Measurements from ENCODE around the gene BMP7.

Gene BMP7

GRCh38 chr20:57190536-57191264, 75.7 kb downstream of the BMP7 start:
- DNase-seq (ENCODE audit: low spot score): peak; percentile 37

GRCh38 chr20:57189713-57190112, 76.7 kb downstream of the BMP7 start:
- no peak for DNase-seq (ENCODE audit: low spot score)

GRCh38 chr20:57188576-57189079, 77.8 kb downstream of the BMP7 start:
- DNase-seq (ENCODE audit: low spot score): no peak

- no peak for DNase-seq (ENCODE audit: low spot score)
These were observed 78.4 kb downstream of the BMP7 start for GRCh38 chr20:57188056-57188455.

- DNase-seq (ENCODE audit: low spot score): no peak
These were observed 79.3 kb downstream of the BMP7 start for GRCh38 chr20:57187068-57187634.

GRCh38 chr20:57186192-57186591, 80.2 kb downstream of the BMP7 start:
- DNase-seq (ENCODE audit: low spot score): no peak

GRCh38 chr20:57185188-57185743, 81.2 kb downstream of the BMP7 start:
- DNase-seq (ENCODE audit: low spot score): no peak

GRCh38 chr20:57183457-57184009, 82.9 kb downstream of the BMP7 start:
- no peak for DNase-seq (ENCODE audit: low spot score)

- no peak for DNase-seq (ENCODE audit: low spot score)
These were observed 84.8 kb downstream of the BMP7 start for GRCh38 chr20:57181639-57182038.

- DNase-seq (ENCODE audit: low spot score): no peak
These were observed 85.5 kb downstream of the BMP7 start for GRCh38 chr20:57180954-57181353.

GRCh38 chr20:57180387-57180786, 86.1 kb downstream of the BMP7 start:
- no peak for DNase-seq (ENCODE audit: low spot score)

GRCh38 chr20:57179265-57179664, 87.2 kb downstream of the BMP7 start:
- DNase-seq (ENCODE audit: low spot score): no peak

- no peak for DNase-seq (ENCODE audit: low spot score)
These were observed 87.8 kb downstream of the BMP7 start for GRCh38 chr20:57178582-57179111.

- DNase-seq (ENCODE audit: low spot score): no peak
These were observed 88.7 kb downstream of the BMP7 start for GRCh38 chr20:57177636-57178280.

- DNase-seq (ENCODE audit: low spot score): no peak
These were observed 89.6 kb downstream of the BMP7 start for GRCh38 chr20:57176842-57177241.

- DNase-seq (ENCODE audit: low spot score): no peak
These were observed 90.9 kb downstream of the BMP7 start for GRCh38 chr20:57175397-57176010.

- no peak for DNase-seq (ENCODE audit: low spot score)
These were observed 91.7 kb downstream of the BMP7 start for GRCh38 chr20:57174737-57175136.

- no peak for DNase-seq (ENCODE audit: low spot score)
These were observed 92.5 kb downstream of the BMP7 start for GRCh38 chr20:57173986-57174385.

- DNase-seq (ENCODE audit: low spot score): no peak
These were observed 93.4 kb downstream of the BMP7 start for GRCh38 chr20:57173041-57173440.

- no peak for DNase-seq (ENCODE audit: low spot score)
These were observed 96.1 kb downstream of the BMP7 start for GRCh38 chr20:57170343-57170742.

- no peak for DNase-seq (ENCODE audit: low spot score)
These were observed 97.3 kb downstream of the BMP7 start for GRCh38 chr20:57169162-57169561.

Data from RKO (cell line).